Hepatocyte (in vitro differentiated cells): ENCODE data around the gene KCNMA1.

Experiments used
- EZH2 ChIP-seq: fragments of 200-600 bp; sonication (generic); IDR thresholded peaks from 2 replicates; pipeline ENCODE4 v1.6.1; 2016; ENCODE audit warnings: antibody characterized with exemption, mild to moderate bottlenecking, borderline replicate concordance
- EZH2phosphoT487 ChIP-seq: fragments of 200-600 bp; sonication (generic); IDR thresholded peaks from one replicate; pipeline ENCODE4 v1.6.1; 2018; ENCODE audit warnings: antibody characterized with exemption, mild to moderate bottlenecking, low read depth, moderate library complexity; ENCODE audit not compliant: unreplicated experiment, severe bottlenecking
- TF ChIP-seq, protein P1 (sequence below): fragments of 200-600 bp; sonication (generic); IDR thresholded peaks from 2 replicates; pipeline ENCODE4 v1.5.1; 2016; ENCODE audit warnings: antibody characterized with exemption, mild to moderate bottlenecking; ENCODE audit not compliant: poor library complexity

DNA sequence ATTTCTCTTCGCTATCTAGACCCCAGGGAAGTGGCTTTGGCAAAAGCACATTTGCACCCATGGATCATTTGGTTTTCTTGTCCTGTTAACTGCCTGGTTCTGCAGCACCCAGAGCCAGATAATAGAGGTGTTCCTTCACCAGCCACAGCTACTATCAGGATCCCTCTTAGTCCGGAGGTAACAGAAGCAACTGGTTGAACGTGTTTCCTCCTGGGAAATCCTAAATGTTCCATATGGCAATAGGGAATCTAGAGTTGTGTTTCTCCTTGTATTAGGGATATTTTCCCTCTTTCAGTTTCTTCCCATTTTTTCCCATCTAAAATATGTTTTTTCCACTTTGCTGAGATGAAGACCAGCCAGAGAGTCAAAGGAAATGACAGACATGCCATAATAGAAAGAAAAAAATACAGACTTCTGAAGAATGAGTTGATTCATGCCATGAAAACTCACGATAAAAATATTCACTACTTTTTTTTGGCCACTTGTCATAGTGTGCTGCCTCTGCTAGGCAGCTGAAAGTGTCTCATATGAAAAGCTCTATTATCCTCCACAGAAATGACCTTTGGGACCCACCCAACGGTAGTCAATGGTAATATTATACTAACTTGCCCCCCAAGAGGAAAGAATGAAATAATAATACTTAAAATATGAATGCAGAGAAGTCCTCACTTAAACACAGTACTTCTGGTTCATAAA, 472.8 kb downstream of the KCNMA1 start:
- TF ChIP-seq, protein P1, sequence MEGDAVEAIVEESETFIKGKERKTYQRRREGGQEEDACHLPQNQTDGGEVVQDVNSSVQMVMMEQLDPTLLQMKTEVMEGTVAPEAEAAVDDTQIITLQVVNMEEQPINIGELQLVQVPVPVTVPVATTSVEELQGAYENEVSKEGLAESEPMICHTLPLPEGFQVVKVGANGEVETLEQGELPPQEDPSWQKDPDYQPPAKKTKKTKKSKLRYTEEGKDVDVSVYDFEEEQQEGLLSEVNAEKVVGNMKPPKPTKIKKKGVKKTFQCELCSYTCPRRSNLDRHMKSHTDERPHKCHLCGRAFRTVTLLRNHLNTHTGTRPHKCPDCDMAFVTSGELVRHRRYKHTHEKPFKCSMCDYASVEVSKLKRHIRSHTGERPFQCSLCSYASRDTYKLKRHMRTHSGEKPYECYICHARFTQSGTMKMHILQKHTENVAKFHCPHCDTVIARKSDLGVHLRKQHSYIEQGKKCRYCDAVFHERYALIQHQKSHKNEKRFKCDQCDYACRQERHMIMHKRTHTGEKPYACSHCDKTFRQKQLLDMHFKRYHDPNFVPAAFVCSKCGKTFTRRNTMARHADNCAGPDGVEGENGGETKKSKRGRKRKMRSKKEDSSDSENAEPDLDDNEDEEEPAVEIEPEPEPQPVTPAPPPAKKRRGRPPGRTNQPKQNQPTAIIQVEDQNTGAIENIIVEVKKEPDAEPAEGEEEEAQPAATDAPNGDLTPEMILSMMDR, result no peak
- TF ChIP-seq EZH2 (no peak), EZH2phosphoT487 (no peak)
